ENCODE measurements around the gene RASGRP2. TPM values are rescaled to one million over a fixed set of nuclear protein-coding genes. Genes with fewer than 3 reads are reported as not detected.
A peak's percentile ranks its signal among the peaks of the same experiment; 100 is the strongest.

Gene RASGRP2
- total RNA-seq, 4 donors from 2014 or later: 34.5 to 84.9 (median 41.1) TPM

DNA sequence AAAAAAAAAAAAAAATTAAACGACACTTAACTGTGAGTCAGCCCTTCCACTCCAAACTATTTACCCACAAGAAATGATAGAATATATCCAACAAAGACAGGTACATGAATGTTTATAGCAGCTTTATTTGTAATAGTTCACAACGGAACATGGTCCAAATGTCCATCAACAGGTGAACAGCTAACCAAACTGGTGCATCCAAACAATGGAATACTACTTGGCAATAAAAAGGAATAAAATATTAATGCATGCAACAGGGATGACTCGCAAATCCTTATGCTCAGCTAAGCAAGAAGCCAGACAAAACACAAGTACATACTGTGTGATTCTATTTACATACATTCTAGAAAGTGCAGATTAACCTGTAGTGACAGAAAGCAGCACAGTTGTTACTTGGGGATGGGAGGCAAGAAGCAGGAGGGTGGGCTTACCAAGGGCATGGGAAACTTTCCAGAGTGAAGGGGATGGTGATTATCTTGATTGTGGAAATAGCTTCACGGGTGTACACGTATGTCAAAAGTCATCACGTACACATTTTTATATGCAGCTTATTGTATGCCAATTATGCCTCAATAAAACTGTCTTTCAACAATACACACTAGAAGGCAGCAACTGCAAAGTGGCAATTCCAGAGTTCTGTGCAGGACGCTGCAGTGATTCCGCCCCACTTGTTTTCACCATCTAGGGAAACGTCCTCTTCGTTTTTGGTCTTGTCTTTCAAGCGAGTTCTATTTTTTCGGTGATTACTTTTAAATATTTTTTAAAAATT is 41.1 kb upstream of the RASGRP2 start:
- H3K27ac ChIP-seq: no peak overlapping the region
- no peak for TF ChIP-seq POLR2A (IDR thresholded peaks at IDR 0.05)
- no peak for TF ChIP-seq EP300 (IDR thresholded peaks at IDR 0.05)
- TF ChIP-seq, protein P1, sequence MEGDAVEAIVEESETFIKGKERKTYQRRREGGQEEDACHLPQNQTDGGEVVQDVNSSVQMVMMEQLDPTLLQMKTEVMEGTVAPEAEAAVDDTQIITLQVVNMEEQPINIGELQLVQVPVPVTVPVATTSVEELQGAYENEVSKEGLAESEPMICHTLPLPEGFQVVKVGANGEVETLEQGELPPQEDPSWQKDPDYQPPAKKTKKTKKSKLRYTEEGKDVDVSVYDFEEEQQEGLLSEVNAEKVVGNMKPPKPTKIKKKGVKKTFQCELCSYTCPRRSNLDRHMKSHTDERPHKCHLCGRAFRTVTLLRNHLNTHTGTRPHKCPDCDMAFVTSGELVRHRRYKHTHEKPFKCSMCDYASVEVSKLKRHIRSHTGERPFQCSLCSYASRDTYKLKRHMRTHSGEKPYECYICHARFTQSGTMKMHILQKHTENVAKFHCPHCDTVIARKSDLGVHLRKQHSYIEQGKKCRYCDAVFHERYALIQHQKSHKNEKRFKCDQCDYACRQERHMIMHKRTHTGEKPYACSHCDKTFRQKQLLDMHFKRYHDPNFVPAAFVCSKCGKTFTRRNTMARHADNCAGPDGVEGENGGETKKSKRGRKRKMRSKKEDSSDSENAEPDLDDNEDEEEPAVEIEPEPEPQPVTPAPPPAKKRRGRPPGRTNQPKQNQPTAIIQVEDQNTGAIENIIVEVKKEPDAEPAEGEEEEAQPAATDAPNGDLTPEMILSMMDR (IDR thresholded peaks at IDR 0.05): no peak
- no peak for TF ChIP-seq POLR2AphosphoS5 (IDR thresholded peaks at IDR 0.05)
- 81 to 84% methylated on average over 7 to 12 of the region's 12 CpGs for WGBS, 2 donors (ENCODE audit: low coverage in 1 of 2)
- no peaks in the 10 kb centered on the region for H3K9me3 ChIP-seq
- H3K4me1 ChIP-seq: peaks cover 0 to 8% (median 0%) of the 10 kb centered on the region in 3 donors
- H3K36me3 ChIP-seq: peaks cover 0 to 15% of the 10 kb centered on the region in 2 donors
- no peak for ATAC-seq
- H3K4me3 ChIP-seq: no peak overlapping the region
- no peaks in the 10 kb centered on the region for H3K27me3 ChIP-seq

DNA sequence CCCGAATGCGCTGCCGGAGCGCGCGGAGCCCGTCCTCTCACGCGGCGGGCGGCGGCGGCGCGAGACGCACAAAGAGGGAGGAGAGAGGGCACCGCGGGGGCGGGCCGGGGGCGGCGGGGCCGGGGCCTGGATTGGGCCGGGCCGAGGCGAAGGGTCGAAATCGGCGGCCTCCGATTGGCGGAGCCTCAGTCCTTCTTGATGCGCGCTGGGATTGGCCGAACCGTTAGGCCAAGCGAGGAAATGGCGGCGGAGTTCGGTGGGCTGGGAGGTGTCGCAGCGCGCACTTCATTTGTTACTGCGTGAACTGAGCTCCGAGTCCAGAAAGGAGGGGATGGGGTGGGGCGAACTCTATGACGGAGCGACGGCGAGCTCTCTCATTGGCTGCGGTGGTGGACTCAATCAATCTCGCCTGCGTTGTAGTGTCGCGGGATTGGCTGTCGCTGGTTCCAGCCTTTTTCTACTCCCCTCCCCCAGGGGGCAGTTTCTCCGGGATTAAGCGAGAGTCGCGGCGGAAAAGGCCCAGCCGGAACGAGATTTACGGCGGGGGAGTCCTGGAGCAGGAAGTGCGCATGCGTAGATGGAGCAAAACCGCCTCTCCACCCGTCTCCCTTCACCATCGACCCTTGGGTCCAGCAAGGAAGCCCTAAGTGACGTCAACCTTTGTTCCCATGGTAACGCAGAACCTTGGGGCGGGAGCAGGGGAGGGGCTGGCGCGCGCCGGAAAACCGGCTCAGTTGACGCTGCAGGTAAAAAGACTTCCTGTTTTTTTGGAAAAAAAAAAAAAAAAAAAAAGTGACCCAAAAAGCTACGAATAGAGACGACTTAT is 34.7 kb upstream of the RASGRP2 start, which contains the start of gene SF1:
Gene SF1 (minus strand): TSS at position 70 of the 826 bp plus-strand sequence. CDS start 150 bp downstream, outside the sequence.
- peak; percentile 95 for ATAC-seq
- Histone ChIP-seq H3K27me3 (no peaks in the 10 kb centered on the region), H3K36me3 (peaks cover 1 to 35% of the 10 kb centered on the region in 2 donors), H3K27ac (peak within 1 kb of the TSS; percentile 97 to 100 (median 100)), H3K9me3 (no peaks in the 10 kb centered on the region), H3K4me1 (peaks cover 19 to 44% (median 25%) of the 10 kb centered on the region in 3 donors), H3K4me3 (peak within 1 kb of the TSS; percentile 77 to 87)
- 0% methylated on average over 8 to 23 of the region's 80 CpGs for whole genome bisulfite sequencing, 2 donors (ENCODE audit: low coverage in 1 of 2)
- peak; percentile 88 for TF ChIP-seq POLR2A (IDR thresholded peaks at IDR 0.05)
- TF ChIP-seq, protein P1 (IDR thresholded peaks at IDR 0.05): peak in 2 of 4 experiments; percentile 3 to 29
- no peak for TF ChIP-seq EP300 (IDR thresholded peaks at IDR 0.05)
- TF ChIP-seq POLR2AphosphoS5 (IDR thresholded peaks at IDR 0.05): peak; percentile 96

DNA sequence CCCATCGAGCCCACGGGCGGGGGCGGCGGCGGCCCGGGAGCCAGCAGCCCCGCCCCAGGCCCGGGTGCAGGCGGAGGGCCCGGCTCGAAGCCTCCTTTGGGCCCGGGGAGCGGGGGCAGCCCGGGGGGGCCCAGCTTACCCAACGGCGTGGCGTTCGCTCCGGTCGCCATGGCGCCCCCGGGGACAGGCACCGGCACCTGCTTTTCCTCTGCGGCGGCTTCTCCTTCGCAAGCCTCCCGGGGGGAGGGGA is 34.2 kb upstream of the RASGRP2 start:
- peak; percentile 4 for ATAC-seq

DNA sequence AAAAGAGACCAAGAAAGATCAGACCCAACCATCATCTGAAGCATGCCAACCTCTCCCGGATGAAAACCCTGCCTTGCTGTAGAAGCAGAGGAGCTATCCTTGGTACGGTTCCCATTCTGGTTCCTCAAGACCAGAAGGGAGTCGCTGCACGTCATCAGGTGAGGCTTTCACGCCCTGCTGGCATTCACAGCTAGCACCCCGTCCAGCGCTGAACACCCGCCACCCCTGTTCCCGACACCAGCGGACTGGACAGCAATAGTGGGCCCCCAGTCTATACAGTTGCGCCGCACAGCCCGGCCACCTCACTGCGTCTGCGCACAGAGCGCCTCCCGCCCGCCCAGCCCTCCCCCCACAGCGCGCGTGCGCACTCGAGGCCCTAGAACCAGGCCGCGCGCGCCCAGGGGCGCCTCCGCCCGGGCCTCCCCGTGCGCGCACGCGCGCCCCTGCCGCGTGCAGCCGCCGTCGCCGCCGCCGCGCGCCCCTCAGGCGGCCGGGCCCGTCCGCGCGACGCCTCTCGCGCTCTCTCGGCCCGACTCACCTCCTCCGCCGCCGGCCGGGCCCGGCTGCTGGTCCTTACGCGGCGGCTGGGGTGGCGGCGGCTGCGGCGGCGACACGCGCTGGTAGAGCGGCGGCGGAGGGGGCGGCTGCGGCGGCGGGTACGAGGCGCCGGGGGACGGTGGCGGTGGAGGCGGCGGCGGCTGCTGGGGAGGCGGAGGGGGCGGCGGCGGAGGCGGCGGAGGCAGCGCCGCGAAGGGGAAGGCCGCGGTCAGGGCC is 33.7 kb upstream of the RASGRP2 start:
- H3K27ac ChIP-seq: peak overlapping the region; percentile 97 to 100 (median 100)
- H3K4me3 ChIP-seq: peak overlapping the region; percentile 77 to 87
- no peaks in the 10 kb centered on the region for H3K9me3 ChIP-seq
- TF ChIP-seq POLR2AphosphoS5 (IDR thresholded peaks at IDR 0.05) (no peak), POLR2A (IDR thresholded peaks at IDR 0.05) (no peak), EP300 (IDR thresholded peaks at IDR 0.05) (no peak)
- TF ChIP-seq, protein P1 (IDR thresholded peaks at IDR 0.05): no peak
- H3K4me1 ChIP-seq: peaks cover 29 to 54% (median 36%) of the 10 kb centered on the region in 3 donors
- H3K27me3 ChIP-seq: no peaks in the 10 kb centered on the region
- WGBS, 2 donors (ENCODE audit: low coverage in 1 of 2): 0 to 3% methylated on average over 2 to 5 of the region's 98 CpGs
- peaks cover 11 to 45% of the 10 kb centered on the region in 2 donors for H3K36me3 ChIP-seq
- ATAC-seq: peak; percentile 27

More for the DNA sequence above, 34.2 kb upstream of the RASGRP2 start:
- Histone ChIP-seq H3K27me3 (no peaks in the 10 kb centered on the region), H3K9me3 (no peaks in the 10 kb centered on the region), H3K4me1 (peaks cover 24 to 49% (median 31%) of the 10 kb centered on the region in 3 donors), H3K27ac (peak overlapping the region; percentile 97 to 100 (median 100)), H3K4me3 (peak overlapping the region; percentile 77 to 87), H3K36me3 (peaks cover 6 to 40% of the 10 kb centered on the region in 2 donors)
- TF ChIP-seq, protein P1 (IDR thresholded peaks at IDR 0.05): no peak
- TF ChIP-seq POLR2A (IDR thresholded peaks at IDR 0.05): no peak
- TF ChIP-seq POLR2AphosphoS5 (IDR thresholded peaks at IDR 0.05): no peak
- no peak for TF ChIP-seq EP300 (IDR thresholded peaks at IDR 0.05)
- no CpG with 5 or more reads among the region's 28 CpGs for WGBS, 2 donors (ENCODE audit: low coverage in 1 of 2)
